SU-DHL-6 (cell line): Measurements from ENCODE around the gene WDR43.

Experiments used
- H2AFZ ChIP-seq: fragments of 200-600 bp; sonication (generic); 2 replicates; pipeline ENCODE4 v1.6.1; 2014; ENCODE audit warnings: low read depth, mild to moderate bottlenecking, moderate library complexity, mixed read lengths, antibody characterized with exemption, low read length; ENCODE audit not compliant: severe bottlenecking
- H3F3A ChIP-seq: fragments of 200-600 bp; shearing (Covaris generic); 2 replicates; pipeline ENCODE4 v1.6.0; 2016; ENCODE audit warnings: antibody characterized with exemption, mild to moderate bottlenecking; ENCODE audit not compliant: insufficient read depth
- H3K27ac ChIP-seq: fragments of 200-600 bp; sonication (generic); 2 replicates; pipeline ENCODE4 v1.5.1; 2016; ENCODE audit warnings: low read depth, mild to moderate bottlenecking, low read length, moderate library complexity, mixed read lengths
- H3K27me3 ChIP-seq: fragments of 200-600 bp; sonication (generic), shearing (Covaris generic); 2 replicates; pipeline ENCODE4 v1.6.0; 2014; ENCODE audit warnings: mild to moderate bottlenecking, low read length
- H3K36me3 ChIP-seq: fragments of 200-600 bp; sonication (generic); 2 replicates; pipeline ENCODE4 v1.6.1; 2014; ENCODE audit warnings: mild to moderate bottlenecking, low read length, mixed read lengths
- H3K4me2 ChIP-seq: fragments of 300-600, 200-600 bp; shearing (Covaris generic), sonication (generic); 2 replicates; pipeline ENCODE4 v1.6.0; 2014; ENCODE audit warnings: low read length, low read depth, mild to moderate bottlenecking; ENCODE audit not compliant: poor library complexity, severe bottlenecking
- H3K4me3 ChIP-seq: fragments of 200-600 bp; sonication (generic); 2 replicates; pipeline ENCODE4 v1.5.1; 2014; ENCODE audit warnings: antibody characterized with exemption, low read length, mild to moderate bottlenecking, mixed read lengths; ENCODE audit not compliant: insufficient read depth, poor library complexity, severe bottlenecking
- H3K79me2 ChIP-seq: fragments of 200-600 bp; sonication (generic); 2 replicates; pipeline ENCODE4 v1.6.1; 2014; ENCODE audit warnings: mild to moderate bottlenecking, low read length, moderate library complexity; ENCODE audit not compliant: insufficient read depth
- H3K9ac ChIP-seq: fragments of 200-600 bp; sonication (generic); 2 replicates; pipeline ENCODE4 v1.7.0; 2014; ENCODE audit warnings: mild to moderate bottlenecking, low read length
- H3K9me2 ChIP-seq: fragments of 200-600 bp; sonication (generic); replicated peaks from 2 replicates; pipeline ENCODE4 v1.6.1; 2014; ENCODE audit warnings: low read length; ENCODE audit not compliant: insufficient read depth
- H3K9me3 ChIP-seq: fragments of 200-600 bp; sonication (generic); 2 replicates; pipeline ENCODE4 v1.6.1; 2014; ENCODE audit warnings: low read length, mixed read lengths; ENCODE audit not compliant: insufficient read depth
- H4K20me1 ChIP-seq: fragments of 200-600 bp; sonication (generic); 2 replicates; pipeline ENCODE4 v1.6.1; 2014; ENCODE audit warnings: low read depth, mild to moderate bottlenecking, antibody characterized with exemption, low read length, moderate library complexity, mixed read lengths
- EZH2phosphoT487 ChIP-seq: fragments of 200-600 bp; sonication (generic), shearing (Covaris generic); conservative IDR thresholded peaks from 2 replicates; pipeline ENCODE4 v1.6.1; 2018; ENCODE audit warnings: mild to moderate bottlenecking, antibody characterized with exemption, low read length, moderate library complexity, mixed read lengths
- TF ChIP-seq, protein P1 (sequence below): fragments of 200-600 bp; sonication (generic); IDR thresholded peaks from one replicate; pipeline ENCODE4 v1.5.1; 2017; ENCODE audit warnings: antibody characterized with exemption, mild to moderate bottlenecking, low read length, moderate library complexity; ENCODE audit not compliant: insufficient read depth, poor library complexity, severe bottlenecking

WDR43 gene

DNA sequence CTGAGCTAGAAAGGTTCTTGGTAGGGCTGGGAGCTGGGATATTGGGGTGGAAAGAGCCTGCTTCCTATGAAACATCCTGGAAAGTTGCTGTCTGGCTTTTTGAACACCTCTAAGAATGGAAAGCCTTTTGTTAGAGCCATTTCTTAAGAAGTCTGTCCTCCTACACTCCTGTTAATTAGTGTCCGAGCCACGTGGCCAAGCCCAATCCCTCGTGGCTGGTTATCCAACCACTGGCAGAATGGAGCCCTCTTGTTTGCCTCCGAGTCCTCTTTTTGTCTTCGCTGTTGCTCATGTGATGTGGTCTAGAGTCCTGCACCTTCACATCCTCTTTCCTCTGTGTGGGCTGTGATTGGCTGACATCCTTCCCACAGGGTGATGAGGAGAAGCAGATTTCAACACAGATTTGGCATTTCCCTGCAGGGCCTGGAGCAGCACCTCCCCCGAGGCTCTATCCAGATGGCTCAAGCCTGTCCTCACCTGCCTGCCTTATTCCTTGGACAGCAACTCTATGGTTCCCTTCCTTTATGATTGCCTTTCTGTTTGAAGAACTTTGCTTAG, 78.4 kb downstream of the WDR43 start:
- H3K9ac ChIP-seq, result no peak overlapping the region

DNA sequence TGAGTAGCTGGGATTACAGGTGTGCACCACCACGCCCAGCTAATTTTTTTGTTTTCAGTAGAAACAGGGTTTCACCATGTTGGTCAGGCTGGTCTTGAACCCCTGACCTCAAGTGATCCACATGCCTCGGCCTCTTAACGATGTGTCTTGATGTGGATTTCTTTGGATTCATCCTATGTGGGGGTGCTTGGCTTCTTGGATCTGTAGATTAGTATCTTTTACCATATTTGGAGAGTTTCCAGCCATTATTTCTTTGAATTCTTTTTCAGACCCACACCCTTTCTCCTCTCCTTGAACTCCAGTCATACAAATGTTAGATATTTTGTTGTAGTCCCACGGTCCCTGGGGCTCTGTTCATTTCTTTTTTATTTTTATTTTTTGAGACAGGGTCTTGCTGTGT, 79.8 kb downstream of the WDR43 start:
- H3K36me3 ChIP-seq, result no peaks in the 10 kb centered on the region
- H3K4me2 ChIP-seq, result no peak overlapping the region
- no peak overlapping the region for H3K27ac ChIP-seq
- H3K79me2 ChIP-seq, result no peaks in the 10 kb centered on the region
- no peaks in the 10 kb centered on the region for H3K9me3 ChIP-seq
- H3K4me3 ChIP-seq, result no peak overlapping the region
- no peaks in the 10 kb centered on the region for H3K27me3 ChIP-seq
- H3F3A ChIP-seq, result no peaks in the 10 kb centered on the region
- no peaks in the 10 kb centered on the region for H4K20me1 ChIP-seq
- TF ChIP-seq, protein P1, sequence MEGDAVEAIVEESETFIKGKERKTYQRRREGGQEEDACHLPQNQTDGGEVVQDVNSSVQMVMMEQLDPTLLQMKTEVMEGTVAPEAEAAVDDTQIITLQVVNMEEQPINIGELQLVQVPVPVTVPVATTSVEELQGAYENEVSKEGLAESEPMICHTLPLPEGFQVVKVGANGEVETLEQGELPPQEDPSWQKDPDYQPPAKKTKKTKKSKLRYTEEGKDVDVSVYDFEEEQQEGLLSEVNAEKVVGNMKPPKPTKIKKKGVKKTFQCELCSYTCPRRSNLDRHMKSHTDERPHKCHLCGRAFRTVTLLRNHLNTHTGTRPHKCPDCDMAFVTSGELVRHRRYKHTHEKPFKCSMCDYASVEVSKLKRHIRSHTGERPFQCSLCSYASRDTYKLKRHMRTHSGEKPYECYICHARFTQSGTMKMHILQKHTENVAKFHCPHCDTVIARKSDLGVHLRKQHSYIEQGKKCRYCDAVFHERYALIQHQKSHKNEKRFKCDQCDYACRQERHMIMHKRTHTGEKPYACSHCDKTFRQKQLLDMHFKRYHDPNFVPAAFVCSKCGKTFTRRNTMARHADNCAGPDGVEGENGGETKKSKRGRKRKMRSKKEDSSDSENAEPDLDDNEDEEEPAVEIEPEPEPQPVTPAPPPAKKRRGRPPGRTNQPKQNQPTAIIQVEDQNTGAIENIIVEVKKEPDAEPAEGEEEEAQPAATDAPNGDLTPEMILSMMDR, result no peak
- no peak for TF ChIP-seq EZH2phosphoT487
- H3K9me2 ChIP-seq, result no peaks in the 10 kb centered on the region
- H2AFZ ChIP-seq, result no peak overlapping the region
- no peak overlapping the region for H3K9ac ChIP-seq

More for the DNA sequence above, 78.4 kb downstream of the WDR43 start:
- Histone ChIP-seq H3K27me3 (no peaks in the 10 kb centered on the region), H3K9me3 (no peaks in the 10 kb centered on the region), H3F3A (no peaks in the 10 kb centered on the region), H3K4me3 (no peak overlapping the region), H3K4me2 (no peak overlapping the region), H4K20me1 (no peaks in the 10 kb centered on the region), H2AFZ (no peak overlapping the region), H3K79me2 (no peaks in the 10 kb centered on the region), H3K27ac (no peak overlapping the region), H3K36me3 (no peaks in the 10 kb centered on the region), H3K9me2 (no peaks in the 10 kb centered on the region)
- TF ChIP-seq EZH2phosphoT487, result no peak
- TF ChIP-seq, protein P1, result no peak

DNA sequence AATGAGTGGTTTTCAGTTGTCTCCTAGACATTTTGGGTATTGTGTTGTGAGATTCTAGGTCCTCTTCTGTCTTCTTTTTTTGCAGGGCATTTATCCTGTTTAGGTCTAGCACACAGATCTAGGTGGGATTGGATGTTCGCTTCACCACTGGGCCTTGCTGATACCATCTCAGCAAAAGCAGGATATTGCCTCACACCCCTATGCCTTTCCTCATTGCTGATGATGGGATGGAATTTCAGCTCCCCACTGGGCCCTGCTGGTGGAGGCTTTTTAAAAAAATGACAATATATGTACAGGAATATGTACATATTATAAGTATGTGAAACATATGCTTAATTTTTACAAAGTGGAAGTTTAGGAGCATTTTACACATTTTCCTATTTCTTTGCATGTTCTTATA, 81.2 kb downstream of the WDR43 start:
- Histone ChIP-seq H2AFZ (no peak overlapping the region), H3K36me3 (no peaks in the 10 kb centered on the region), H3K4me2 (no peak overlapping the region), H3K79me2 (no peaks in the 10 kb centered on the region), H3K9me3 (no peaks in the 10 kb centered on the region), H3K27ac (no peak overlapping the region), H3F3A (no peaks in the 10 kb centered on the region), H4K20me1 (no peaks in the 10 kb centered on the region), H3K4me3 (no peak overlapping the region), H3K9ac (no peak overlapping the region), H3K27me3 (no peaks in the 10 kb centered on the region), H3K9me2 (no peaks in the 10 kb centered on the region)
- TF ChIP-seq EZH2phosphoT487, result no peak
- TF ChIP-seq, protein P1, result no peak

- H4K20me1 ChIP-seq, result no peaks in the 10 kb centered on the region
- H3K79me2 ChIP-seq, result no peaks in the 10 kb centered on the region
- no peak for TF ChIP-seq EZH2phosphoT487
- TF ChIP-seq, protein P1, result no peak
- no peaks in the 10 kb centered on the region for H3K27me3 ChIP-seq
- no peak overlapping the region for H3K4me3 ChIP-seq
- H3K9ac ChIP-seq, result no peak overlapping the region
- H3K36me3 ChIP-seq, result no peaks in the 10 kb centered on the region
- H3K9me3 ChIP-seq, result no peaks in the 10 kb centered on the region
- no peaks in the 10 kb centered on the region for H3K9me2 ChIP-seq
- H3K27ac ChIP-seq, result no peak overlapping the region
- H3F3A ChIP-seq, result no peaks in the 10 kb centered on the region
- H2AFZ ChIP-seq, result no peak overlapping the region
- H3K4me2 ChIP-seq, result no peak overlapping the region
Measured at GRCh38 chr2:28976584-28976983, 82.1 kb downstream of the WDR43 start.
